ENCODE measurements around the gene RANBP1.

- TF ChIP-seq CTCF (conservative IDR thresholded peaks at IDR 0.05; ENCODE audit: low read depth, low read length) (no peak), EZH2 (IDR thresholded peaks at IDR 0.05; ENCODE audit: borderline replicate concordance, low read depth, low read length, poor library complexity, severe bottlenecking) (no peak)
Observed at GRCh38 chr22:20079745-20080444, 36.0 kb upstream of the RANBP1 start, which contains the start of gene DGCR8.

All from A673 (cell line).